ENCODE data around the gene EXOC3L4.

EXOC3L4 gene

GRCh38 chr14:103122947-103123633 lies 28.6 kb downstream of the EXOC3L4 start, which contains the start of gene TNFAIP2:
TNFAIP2 (plus strand) TSS chr14:103123461; CDS start chr14:103126458, 2,997 bp downstream.
- no peak for DNase-seq

DNA sequence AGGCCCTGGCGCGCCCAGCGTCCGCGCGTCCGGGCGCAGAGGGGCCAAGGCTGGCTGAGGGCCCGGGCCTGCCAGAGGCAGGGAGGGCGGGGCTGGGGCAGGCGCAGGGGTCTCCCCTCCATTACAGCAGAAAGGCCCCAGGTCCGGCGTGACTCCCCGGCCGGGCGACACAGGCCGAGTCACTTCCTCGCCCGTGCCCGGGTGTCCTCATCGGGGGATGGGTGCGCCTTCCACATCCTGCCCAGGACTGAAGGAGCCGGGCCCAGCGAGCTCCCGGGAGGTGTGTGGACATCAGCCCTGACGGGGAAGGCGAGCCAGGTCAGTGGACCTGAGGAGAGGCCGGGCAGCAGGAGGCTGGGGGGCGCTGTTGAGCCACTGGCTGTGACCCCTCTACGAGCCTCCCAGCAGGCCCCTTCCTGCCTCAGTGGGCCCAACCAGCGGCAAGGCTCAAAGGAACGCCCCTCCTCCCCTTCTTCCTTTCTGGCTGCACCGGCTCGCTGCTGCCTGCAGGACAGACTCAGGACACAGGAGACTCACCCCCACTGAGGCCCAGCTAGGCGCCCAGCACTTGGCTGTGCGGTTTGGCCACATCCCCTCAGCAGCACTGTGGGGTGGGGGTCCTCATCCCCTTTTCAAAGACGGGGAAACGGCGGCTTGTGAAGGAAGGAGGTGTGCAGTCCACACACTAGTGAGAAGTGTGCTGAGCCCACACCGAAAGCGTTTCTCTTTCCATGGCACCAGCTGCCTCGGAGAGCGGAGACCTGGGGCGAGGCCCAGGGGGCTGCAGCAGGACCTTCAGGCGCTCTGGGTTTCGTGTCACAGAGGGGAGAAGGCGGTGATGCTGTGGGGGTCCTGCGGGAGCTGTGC lies 29.3 kb downstream of the EXOC3L4 start:
- DNase-seq, result no peak

DNA sequence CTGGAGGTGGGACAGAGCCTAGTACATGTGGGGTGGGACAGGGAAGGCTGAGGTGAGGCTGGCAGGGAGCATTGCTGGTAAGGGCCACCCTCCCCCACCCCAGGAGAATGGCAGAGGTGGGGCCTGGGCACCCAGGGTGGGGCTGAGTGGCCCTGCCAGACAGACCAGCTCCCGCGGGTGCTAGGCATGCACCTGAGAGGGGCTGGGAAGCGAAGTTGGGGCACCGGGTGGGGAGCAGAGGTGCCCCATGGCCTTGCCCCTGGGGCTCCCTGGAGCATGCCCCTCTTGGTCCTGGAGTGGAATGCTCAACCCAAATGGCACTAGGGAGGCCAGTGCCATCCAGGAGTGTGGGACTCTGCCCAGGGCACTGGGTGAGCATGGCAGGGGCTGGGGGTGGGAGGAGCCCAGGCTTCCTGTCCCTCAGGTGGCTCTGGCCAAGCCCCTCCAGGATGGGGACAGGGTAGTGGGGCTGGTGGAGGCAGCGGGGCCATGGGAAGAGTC lies 30.0 kb downstream of the EXOC3L4 start:
- no peak for DNase-seq

DNA sequence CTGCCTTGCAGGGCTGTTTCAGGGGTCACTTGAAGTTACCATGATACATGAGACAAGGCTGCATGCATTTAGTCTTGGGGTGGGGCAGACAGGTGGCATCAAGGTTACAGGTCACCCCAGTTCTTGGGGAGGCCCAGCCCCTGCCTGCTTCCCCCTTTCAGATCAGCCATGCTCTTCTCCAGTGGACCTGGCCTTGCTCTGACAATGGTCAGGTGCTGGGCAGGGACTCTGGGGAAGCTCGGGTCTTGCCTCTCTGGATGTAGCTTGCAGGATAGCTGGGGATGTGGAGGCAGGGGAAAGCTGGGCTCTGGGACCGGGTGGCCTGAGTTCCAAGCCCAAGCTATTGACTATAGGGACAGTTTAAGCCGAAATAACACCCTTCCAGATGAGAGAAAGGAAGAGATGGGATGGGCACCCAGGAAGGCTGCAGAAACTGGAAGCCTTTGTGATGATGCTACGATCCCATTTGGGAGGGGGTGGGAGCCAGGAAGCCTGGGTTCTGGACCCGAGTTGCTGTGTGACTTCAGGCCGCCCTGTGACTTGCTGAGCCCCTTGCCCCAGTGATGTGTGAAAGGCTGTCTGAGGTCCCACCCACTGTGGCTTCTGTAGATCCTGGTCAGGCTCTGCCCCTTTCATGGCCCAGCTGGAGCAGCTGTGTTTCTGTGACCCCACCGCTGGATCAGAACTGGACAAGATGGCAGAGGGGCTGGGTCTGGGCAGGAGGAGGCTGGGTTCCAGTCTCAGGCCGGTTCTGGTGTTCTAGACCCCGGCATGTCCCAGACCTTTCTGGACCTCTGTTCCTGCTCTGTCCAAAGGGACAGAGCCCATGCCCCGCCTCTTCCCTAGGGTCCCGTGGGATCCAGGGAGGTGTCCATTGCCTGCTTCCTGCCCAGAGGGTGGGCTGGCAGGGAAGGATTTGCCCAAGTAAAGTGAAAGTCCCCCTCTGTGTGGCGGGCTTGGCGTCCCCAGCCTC lies 30.9 kb downstream of the EXOC3L4 start:
- DNase-seq, result no peak

DNA sequence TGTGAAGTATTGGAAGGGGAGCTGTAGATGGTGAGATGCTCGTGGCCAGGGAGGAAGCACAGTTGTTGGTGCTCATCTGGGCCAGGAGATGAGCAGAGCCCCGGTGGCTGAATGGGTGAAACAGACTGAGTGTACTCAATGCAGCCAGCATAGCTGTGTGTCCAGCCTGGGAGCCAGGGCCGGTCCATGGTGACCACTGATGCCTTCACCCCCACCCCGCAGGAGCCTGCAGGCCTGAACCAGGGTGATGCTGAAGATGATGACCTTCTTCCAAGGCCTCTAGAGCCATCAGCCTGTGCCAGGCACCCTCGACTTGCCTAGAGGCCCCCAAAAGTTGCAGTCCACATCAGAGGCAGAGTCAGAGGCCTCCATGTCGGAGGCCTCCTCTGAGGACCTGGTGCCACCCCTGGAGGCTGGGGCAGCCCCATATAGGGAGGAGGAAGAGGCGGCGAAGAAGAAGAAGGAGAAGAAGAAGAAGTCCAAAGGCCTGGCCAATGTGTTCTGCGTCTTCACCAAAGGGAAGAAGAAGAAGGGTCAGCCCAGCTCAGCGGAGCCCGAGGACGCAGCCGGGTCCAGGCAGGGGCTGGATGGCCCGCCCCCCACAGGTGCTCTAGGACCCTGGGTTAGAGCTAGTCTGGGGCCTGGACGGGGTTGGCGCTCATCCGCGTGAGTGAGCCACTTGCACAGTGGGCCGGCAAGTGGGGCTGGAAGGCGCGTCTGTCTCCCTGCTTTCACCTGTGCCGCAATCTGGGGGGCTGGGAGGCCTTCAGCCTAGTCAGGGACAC lies 31.8 kb downstream of the EXOC3L4 start:
- DNase-seq, result no peak

DNA sequence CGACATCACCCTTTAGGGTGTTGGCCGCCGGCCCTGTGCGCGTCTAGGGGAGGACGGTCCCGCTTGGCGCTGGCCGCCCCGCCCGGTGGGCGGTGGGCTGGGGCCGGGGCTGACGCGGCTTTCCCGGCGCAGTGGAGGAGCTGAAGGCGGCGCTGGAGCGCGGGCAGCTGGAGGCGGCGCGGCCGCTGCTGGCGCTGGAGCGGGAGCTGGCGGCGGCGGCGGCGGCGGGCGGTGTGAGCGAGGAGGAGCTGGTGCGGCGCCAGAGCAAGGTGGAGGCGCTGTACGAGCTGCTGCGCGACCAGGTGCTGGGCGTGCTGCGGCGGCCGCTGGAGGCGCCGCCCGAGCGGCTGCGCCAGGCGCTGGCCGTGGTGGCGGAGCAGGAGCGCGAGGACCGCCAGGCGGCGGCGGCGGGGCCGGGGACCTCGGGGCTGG lies 32.4 kb downstream of the EXOC3L4 start:
- no peak for DNase-seq

DNA sequence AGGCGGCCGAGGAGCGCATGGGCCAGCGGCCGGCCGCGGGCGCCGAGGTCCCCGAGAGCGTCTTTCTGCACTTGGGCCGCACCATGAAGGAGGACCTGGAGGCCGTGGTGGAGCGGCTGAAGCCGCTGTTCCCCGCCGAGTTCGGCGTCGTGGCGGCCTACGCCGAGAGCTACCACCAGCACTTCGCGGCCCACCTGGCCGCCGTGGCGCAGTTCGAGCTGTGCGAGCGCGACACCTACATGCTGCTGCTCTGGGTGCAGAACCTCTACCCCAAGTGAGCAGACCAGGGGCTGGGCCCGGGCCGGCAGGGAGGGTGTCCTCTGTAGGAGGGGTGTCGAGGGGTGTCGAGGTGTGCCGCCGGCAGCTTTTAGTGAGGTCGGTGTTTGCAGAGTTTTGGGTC lies 32.8 kb downstream of the EXOC3L4 start:
- no peak for DNase-seq

- DNase-seq, result no peak
Measured at GRCh38 chr14:103127861-103128598, 33.5 kb downstream of the EXOC3L4 start.

DNA sequence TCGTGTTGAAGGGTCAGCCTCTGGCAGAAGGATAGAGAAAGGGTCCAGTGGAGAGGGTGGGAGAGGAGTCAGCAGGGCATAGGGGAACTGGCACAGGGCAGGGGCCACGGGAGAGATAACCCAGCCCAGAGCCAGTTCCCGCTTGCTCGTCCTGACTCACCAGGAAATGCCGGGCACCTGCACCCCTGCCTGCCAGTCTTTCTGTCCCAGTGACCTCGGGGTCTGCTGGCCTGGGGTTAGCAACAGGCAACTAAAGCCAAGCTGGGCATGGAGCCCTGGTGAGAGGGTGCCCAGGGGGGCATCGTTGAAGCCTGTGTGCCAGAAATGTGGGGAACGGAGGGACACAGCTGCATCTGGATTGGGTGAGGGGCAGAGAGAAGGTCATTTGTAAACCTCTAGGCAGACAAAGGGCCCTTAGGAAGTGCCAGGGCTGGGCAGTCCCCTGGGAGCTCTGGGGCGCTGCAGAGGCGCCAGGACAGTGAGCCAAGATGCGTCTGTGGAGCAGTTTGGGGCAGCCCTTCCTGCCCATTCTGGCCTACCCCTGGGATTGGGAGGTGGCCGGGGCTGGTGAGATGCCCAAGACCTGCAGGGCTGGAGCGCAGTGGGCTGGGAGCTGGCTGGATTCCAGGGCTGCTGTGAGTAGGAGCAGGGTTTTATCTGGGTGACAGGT lies 34.2 kb downstream of the EXOC3L4 start:
- no peak for DNase-seq

- DNase-seq, result no peak
Measured at GRCh38 chr14:103129301-103130016, 34.9 kb downstream of the EXOC3L4 start.

DNA sequence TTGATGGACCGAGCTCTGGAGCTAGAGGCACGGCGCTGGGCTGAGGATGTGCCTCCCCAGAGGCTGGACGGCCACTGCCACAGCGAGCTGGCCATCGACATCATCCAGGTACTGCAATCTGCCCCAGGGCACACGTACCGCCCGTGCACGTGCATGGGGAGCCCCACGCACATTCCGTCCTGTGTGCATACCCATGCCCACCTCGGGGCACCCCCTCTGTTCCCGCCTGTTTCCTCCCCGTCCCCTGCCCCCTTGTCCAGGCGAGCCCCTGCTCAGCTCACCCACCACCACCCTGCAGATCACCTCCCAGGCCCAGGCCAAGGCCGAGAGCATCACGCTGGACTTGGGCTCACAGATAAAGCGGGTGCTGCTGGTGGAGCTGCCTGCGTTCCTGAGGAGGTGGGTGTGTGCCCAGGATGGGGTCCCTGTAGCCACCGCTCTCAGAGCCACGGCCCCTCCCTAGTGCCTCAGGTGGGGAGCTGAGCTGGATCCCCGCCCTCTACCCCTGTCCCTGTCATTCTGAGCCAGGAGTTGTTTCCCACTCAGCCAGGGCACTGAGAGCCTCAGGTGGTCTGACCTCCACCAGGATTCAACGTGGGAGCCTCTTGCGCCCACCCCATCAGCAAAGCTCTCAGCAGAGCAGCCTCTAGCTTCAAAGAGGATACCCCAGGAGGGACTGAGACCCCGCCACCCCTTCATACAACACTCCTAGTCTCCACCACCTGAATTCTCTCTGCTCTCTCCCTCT lies 35.7 kb downstream of the EXOC3L4 start:
- no peak for DNase-seq

DNA sequence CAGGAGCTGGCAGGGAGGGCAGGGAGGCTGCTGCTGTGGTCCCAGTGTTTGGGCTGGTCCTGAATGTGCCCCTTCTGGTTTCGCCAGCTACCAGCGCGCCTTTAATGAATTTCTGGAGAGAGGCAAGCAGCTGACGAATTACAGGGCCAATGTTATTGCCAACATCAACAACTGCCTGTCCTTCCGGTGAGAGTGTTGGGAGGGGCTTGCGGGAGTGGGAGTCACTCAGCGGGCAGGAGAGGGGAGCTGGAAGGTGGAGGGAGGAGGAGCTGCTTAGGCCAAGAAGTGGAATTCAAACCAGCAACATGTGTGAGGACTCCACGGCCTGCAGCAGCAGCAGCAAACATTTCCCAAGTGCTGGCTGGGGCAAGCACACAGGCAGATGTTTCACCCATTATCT lies 36.4 kb downstream of the EXOC3L4 start:
- no peak for DNase-seq

GRCh38 chr14:103131580-103131979 lies 37.1 kb downstream of the EXOC3L4 start:
- DNase-seq, result no peak

DNA sequence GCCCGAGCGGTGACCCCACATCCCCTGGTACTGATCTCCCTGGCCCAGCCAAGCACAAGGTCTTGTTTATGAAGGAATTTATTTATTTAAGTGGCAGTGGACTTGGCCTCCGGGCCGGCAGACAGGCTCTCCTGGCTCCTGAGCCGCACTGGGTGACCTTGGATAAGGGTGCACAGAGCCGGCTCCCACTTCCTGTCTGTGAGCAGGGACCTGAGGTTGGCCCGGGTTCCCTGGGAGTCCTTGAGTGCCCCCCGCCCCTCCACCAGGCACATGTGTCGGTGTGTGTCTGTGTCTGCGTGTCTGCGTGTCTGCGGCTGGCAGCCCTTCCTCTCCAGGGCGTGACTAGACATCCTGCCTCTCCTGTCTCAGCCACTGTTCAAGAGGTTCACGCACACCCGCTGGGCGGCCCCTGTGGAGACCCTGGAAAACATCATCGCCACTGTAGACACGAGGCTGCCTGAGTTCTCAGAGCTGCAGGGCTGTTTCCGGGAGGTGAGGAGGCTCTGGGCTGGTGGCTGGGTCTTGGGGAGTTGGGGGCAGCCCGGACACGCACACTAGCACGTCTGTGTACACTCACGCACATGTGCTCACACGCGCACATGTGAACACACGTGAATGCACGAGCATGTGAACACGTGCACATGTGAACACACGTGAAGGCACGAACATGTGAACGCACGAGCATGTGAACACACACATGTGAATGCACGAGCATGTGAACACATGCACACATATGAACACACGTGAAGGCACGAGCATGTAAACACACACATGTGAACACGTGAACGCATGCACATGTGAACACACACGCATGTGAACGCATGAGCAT lies 38.1 kb downstream of the EXOC3L4 start:
- no peak for DNase-seq

DNA sequence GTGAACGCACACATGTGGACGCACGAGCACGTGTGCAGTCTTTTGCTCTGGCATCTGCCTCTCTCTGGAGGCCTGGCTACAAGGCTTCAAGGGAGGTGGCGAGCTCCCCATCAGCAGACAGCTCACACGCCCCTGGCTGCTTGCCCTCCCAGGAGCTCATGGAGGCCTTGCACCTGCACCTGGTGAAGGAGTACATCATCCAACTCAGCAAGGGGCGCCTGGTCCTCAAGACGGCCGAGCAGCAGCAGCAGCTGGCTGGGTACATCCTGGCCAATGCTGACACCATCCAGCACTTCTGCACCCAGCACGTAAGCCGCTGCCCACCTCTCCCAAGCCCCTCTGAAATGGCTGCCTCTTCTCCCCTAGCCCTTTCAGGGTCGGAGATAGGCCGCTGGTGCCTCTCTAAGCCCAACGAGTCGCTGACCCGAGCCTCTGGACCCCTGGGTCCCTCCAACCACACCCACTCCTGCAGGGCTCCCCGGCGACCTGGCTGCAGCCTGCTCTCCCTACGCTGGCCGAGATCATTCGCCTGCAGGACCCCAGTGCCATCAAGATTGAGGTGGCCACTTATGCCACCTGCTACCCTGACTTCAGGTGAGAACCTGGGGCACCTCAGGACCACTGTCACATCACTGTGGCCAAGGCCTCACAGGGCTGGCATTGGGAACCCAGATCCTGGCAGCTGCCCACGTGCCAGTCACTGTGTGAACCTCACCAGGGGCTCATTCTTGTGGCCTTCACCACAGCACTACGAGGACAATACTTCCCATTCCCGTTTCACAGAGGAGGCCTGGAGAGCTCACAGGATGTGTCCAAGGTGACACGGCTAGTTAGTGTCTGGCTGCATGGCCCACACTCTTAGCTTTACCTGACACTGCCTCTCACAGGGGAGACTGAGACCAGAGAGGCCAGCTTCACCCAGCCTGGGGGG lies 39.0 kb downstream of the EXOC3L4 start:
- DNase-seq, result no peak

DNA sequence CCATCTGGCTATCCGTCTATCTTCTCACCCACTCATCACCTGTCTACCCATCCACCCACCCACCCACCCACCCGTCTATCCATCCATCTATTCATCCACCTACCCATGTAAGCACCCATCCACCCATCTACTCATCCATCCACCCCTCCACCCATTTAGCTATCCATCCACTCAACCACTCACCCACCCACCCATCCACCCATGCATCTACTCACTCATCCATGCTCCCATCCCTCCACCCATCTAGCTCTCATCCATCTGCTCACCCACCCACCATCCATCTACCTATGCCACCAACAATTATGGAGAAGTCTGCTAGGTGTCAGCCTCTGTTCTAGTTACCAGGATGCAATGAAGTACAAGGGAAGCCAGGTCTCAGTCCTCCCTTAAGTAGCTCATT lies 39.9 kb downstream of the EXOC3L4 start:
- DNase-seq, result no peak

DNA sequence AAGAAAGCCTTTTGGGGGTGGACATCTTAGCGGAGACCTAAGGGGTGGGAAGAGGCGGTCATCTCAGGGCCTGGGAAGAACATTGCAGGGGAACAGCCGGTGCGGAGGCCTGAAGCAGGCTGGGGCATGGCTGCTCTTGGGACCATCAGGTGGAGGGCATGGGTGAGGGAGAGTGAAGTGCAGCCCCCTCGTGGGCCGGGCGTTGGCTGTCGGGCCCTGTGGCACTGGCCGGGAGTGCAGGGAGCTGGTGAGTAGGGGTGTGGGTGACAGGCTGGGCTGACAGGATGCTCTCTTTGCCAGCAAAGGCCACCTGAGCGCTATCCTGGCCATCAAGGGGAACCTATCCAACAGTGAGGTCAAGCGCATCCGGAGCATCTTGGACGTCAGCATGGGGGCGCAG lies 40.4 kb downstream of the EXOC3L4 start:
- no peak for DNase-seq
